Effector memory CD4-positive, alpha-beta T cell (primary cell): ENCODE results near the gene TMEM8B.
A peak's percentile ranks its signal among the peaks of the same experiment; 100 is the strongest.

Source experiments
- DNase-seq, 3 donors: peaks; one replicate each; pipeline ENCODE4 v3.0.0-alpha.2; 2020
- H3K27ac ChIP-seq: 2 replicates; pipeline ENCODE4 v1.7.0; 2013; ENCODE audit warnings: mild to moderate bottlenecking, low read length, moderate library complexity; ENCODE audit not compliant: insufficient read depth, poor library complexity, severe bottlenecking
- H3K27me3 ChIP-seq: replicated peaks from 2 replicates; pipeline ENCODE4 v1.7.0; 2013; ENCODE audit warnings: mild to moderate bottlenecking, low read length; ENCODE audit not compliant: insufficient read depth, control insufficient read depth, poor library complexity, severe bottlenecking
- H3K36me3 ChIP-seq: 2 replicates; pipeline ENCODE4 v1.7.0; 2013; ENCODE audit warnings: mild to moderate bottlenecking, low read length, moderate library complexity; ENCODE audit not compliant: control insufficient read depth, insufficient read depth
- H3K4me1 ChIP-seq: 2 replicates; pipeline ENCODE4 v1.7.0; 2013; ENCODE audit warnings: low read length, mild to moderate bottlenecking; ENCODE audit not compliant: control insufficient read depth, insufficient read depth, poor library complexity, severe bottlenecking
- H3K4me3 ChIP-seq: 2 replicates; pipeline ENCODE4 v1.7.0; 2013; ENCODE audit warnings: low read length, low read depth, mild to moderate bottlenecking; ENCODE audit not compliant: insufficient read depth, poor library complexity, severe bottlenecking
- H3K9me3 ChIP-seq: 2 replicates; pipeline ENCODE4 v1.7.0; 2013; ENCODE audit warnings: mild to moderate bottlenecking, low read length, moderate library complexity; ENCODE audit not compliant: control insufficient read depth

The TMEM8B gene

DNA sequence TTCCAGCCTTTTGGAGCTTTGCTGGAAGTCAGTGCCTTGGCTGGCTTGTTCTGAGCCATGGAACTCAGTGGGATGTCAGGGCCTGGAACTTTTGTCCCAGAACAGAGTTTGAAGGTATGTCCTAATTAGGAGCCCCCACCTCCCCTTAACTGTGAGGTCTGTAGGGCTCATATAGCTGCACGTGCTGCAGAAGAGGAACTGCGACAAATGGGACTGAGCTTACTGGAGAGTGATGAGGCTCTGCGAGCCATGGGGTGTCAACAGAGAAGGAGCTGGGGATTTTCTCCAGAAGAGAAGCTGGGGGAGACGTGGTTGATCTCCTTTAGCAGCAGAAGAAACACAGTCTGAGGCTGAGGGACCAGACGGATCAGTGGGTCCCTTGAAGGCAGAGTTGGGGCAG lies 10.9 kb downstream of the TMEM8B start:
- no peaks in the 10 kb centered on the region for H3K36me3 ChIP-seq
- peaks cover 4% of the 10 kb centered on the region for H3K4me1 ChIP-seq
- no peak overlapping the region for H3K4me3 ChIP-seq
- DNase-seq: no peak
- no peaks in the 10 kb centered on the region for H3K9me3 ChIP-seq
- no peak overlapping the region for H3K27ac ChIP-seq
- no peaks in the 10 kb centered on the region for H3K27me3 ChIP-seq

DNA sequence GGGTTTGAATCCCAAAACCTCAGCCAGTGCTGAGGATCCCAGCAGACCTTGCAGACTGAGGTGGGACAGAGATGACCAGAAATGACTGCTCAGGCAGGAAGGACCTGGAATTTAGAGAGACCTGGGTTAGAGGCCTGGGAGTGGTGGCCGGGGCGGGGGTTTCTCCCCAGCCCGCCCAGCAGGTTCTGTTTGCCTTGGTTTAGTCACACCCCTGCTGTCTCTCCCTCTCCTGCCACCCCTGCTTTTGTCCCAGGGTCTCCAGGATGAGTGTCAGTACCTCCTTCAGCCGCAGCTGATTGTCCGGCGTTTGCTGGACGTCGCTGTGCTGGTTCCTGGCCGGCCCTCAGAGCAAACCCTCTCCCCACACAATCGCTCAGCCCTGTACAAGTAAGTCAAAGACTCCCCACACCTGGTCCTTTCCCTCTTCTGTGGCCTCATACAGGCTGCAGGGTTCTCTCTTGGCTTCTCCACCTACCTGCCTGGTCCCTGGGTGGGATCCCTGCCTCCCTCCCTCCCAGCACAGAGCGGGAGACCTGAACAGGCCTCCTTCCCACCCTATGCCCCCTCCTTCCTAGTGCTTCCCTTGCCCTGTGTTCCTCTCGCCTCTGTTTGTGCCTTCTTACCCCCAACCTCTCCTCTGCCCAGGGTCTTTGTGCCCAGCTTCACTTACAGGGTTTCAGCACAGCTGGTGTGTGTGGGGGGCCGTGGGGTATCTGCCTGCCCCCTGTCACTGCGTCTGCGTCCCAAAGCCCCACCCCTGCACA lies 12.0 kb downstream of the TMEM8B start:
- H3K27me3 ChIP-seq: no peaks in the 10 kb centered on the region
- no peaks in the 10 kb centered on the region for H3K36me3 ChIP-seq
- H3K4me1 ChIP-seq: peaks cover 15% of the 10 kb centered on the region
- no peaks in the 10 kb centered on the region for H3K9me3 ChIP-seq
- no peak overlapping the region for H3K27ac ChIP-seq
- H3K4me3 ChIP-seq: no peak overlapping the region
- no peak for DNase-seq

DNA sequence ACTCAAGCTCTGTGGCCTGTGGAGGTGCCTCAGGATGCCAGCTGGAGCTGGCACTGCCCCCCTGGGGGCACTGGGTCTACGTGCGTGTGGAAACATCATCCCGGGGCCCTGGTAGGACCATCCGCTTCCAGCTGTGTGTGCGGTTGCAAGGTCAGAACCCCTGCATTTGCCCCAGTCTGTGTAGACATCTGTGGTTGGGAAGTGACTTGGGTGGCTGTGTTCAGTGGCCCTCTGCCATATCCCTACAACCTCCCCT lies 12.5 kb downstream of the TMEM8B start:
- DNase-seq: no peak
- H3K4me1 ChIP-seq: peaks cover 17% of the 10 kb centered on the region
- no peak overlapping the region for H3K4me3 ChIP-seq
- H3K27ac ChIP-seq: no peak overlapping the region
- H3K9me3 ChIP-seq: no peaks in the 10 kb centered on the region
- no peaks in the 10 kb centered on the region for H3K36me3 ChIP-seq
- H3K27me3 ChIP-seq: no peaks in the 10 kb centered on the region

DNA sequence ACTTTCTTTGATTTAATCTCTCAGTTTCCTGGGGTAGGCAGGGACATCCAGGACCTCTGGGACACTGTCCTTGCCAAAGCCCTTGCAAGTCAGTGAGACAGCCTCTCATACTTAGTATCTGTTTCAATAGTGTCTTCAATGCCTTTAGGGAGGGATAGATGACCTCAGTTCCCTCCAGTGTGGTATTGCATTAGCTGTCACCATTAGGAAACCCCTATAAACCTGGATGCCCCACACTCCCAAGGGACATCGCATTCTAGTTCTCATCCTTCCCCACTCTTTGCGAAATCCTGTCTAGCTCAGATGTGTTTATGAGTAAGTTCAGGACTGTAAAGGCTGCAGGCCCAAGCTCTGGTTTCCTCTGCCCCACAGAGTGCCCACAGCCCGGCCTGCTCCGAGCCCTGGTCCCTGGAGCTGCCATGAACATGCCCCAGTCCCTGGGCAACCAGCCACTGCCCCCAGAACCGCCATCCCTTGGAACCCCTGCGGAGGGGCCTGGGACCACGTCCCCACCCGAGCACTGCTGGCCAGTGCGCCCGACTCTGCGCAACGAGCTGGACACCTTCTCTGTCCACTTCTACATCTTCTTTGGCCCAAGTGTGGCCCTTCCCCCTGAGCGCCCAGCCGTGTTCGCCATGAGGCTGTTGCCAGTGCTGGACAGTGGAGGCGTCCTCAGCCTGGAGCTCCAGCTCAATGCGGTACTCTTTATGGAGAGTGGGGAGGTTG lies 13.2 kb downstream of the TMEM8B start:
- H3K4me1 ChIP-seq: peaks cover 19% of the 10 kb centered on the region
- no peak overlapping the region for H3K27ac ChIP-seq
- no peaks in the 10 kb centered on the region for H3K27me3 ChIP-seq
- H3K9me3 ChIP-seq: no peaks in the 10 kb centered on the region
- H3K36me3 ChIP-seq: no peaks in the 10 kb centered on the region
- DNase-seq: no peak
- no peak overlapping the region for H3K4me3 ChIP-seq

DNA sequence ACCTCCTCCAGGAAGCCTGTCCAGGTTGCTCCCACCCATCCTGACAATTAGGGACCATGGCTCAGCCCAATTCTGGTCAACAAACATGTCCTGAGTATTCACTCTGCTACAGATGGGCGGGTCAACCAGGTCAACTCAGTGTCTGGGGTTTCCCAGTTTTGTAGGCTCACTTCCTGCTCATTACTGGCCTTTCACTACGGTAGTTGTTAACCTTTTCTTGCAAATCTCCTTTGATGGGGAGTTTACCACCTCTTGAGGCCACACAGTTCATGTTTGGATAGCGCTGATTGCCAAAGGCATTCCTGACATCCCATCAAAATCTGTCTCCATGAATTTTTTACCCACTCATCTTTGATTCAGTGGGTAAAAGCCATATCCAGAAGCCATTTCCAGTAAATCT lies 13.8 kb downstream of the TMEM8B start:
- H3K9me3 ChIP-seq: no peaks in the 10 kb centered on the region
- no peak for DNase-seq
- H3K36me3 ChIP-seq: no peaks in the 10 kb centered on the region
- H3K4me3 ChIP-seq: no peak overlapping the region
- no peak overlapping the region for H3K27ac ChIP-seq
- no peaks in the 10 kb centered on the region for H3K27me3 ChIP-seq
- H3K4me1 ChIP-seq: peaks cover 19% of the 10 kb centered on the region

DNA sequence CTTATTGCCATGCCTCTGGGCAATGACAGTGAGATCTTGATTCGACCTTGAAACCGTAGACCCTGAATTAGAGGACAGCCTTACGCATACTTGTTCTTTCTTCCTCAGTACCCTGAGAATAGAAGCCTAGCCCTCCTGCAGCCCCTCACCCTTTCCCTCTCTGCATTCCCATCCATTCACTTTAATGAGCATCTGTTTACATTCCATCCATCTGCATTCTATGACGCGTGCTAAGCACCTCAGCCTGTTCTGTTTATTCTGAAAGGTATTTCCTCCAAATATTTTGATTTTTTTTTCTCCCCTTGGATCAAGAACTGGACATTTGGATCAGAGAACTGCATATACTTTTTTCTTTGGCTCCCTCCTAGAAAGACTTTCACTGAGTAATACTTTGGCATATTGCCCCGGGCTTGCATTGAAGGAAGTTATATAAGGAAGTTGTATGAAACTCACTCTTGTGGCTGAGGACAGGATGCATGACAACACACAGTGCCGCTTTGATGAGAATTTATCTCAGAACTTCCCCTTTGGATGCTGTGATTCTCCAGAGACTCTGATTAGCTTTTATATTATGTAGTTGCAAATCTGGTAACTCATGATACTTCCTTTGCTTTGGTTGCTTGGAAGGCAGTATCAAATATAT lies 15.7 kb downstream of the TMEM8B start:
- Histone ChIP-seq H3K4me1 (peaks cover 19% of the 10 kb centered on the region), H3K9me3 (no peaks in the 10 kb centered on the region), H3K27ac (no peak overlapping the region), H3K4me3 (no peak overlapping the region), H3K36me3 (no peaks in the 10 kb centered on the region), H3K27me3 (no peaks in the 10 kb centered on the region)
- peak in 2 of 3 donors; percentile 12 to 22 for DNase-seq

DNA sequence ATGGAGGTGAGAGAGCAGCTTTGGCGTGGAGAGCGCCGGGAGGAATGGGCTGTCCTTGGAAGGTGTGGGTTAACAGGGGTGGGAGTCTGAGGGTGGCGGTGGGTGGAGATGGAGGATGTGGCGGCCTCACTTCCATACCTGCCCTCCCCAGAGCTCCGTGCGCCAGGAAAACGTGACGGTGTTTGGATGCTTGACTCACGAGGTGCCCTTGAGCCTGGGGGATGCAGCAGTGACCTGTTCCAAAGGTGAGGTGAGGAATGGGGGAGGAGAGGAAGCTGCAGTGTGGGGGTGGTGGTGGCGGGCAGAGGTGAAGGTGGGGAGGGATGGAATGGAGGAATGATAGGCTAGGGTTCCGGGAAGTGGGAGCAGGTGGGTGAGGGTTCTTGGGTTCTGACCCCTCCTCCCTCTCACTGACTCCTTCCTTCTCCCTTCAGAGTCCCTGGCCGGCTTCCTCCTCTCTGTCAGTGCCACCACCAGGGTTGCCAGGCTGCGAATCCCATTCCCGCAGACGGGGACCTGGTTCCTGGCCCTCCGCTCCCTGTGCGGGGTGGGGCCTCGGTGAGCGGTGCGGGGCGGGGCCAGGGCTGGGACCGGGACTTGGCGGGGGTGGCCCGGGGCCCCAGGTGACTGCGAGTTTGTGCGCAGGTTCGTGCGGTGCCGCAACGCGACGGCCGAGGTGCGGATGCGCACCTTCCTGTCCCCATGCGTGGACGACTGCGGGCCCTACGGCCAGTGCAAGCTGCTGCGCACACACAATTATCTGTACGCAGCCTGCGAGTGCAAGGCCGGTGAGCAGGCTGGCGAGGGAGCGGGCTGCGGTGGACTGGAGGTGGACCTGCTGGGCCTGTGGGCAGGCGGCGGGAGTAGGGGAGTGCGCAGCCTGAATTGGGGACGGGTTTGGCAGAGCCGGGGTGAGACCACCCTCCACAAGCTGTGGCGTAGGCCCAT lies 17.1 kb downstream of the TMEM8B start:
- no peak for DNase-seq
- Histone ChIP-seq H3K27ac (peak overlapping the region; percentile 29), H3K9me3 (no peaks in the 10 kb centered on the region), H3K27me3 (no peaks in the 10 kb centered on the region), H3K4me3 (no peak overlapping the region), H3K36me3 (no peaks in the 10 kb centered on the region), H3K4me1 (peaks cover 19% of the 10 kb centered on the region)

DNA sequence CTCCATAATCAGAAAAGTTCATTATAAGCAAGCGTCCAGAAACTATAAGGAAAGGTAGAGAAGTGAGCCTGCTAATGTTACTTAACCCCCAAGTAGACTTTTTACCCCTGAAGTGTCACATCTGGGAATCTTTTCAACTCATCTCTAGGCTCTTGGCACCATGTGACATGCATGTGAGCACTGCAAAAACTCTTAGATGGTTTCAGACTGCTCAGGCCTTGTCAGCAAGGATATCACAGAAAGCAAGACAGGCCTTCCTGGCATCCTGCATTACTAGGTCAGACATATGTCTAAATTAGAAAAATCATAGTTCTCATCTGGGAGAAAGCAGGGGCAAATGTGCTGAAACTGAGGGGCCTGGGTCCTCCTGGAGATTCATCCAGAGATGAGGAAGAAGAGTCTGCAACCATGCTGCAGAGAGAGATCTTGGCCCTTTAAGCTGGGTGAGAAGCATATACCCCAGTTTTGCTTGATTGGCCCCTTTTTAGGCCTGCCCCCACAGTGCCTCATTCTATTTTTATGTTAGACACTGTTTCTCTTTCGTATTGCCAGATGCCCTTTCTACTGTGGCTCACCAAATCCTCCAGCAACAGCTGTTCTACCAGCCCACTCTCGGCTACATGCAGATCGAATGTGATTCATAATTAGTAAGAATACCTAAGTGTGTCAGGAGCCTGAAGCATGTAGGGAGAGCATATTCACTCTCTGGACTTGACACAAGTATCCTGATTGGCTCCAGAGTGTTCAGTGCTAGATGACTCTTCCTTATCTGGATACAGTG lies 19.0 kb downstream of the TMEM8B start:
- Histone ChIP-seq H3K36me3 (no peaks in the 10 kb centered on the region), H3K4me1 (peaks cover 19% of the 10 kb centered on the region), H3K27ac (no peak overlapping the region), H3K27me3 (no peaks in the 10 kb centered on the region), H3K9me3 (no peaks in the 10 kb centered on the region), H3K4me3 (no peak overlapping the region)
- no peak for DNase-seq

DNA sequence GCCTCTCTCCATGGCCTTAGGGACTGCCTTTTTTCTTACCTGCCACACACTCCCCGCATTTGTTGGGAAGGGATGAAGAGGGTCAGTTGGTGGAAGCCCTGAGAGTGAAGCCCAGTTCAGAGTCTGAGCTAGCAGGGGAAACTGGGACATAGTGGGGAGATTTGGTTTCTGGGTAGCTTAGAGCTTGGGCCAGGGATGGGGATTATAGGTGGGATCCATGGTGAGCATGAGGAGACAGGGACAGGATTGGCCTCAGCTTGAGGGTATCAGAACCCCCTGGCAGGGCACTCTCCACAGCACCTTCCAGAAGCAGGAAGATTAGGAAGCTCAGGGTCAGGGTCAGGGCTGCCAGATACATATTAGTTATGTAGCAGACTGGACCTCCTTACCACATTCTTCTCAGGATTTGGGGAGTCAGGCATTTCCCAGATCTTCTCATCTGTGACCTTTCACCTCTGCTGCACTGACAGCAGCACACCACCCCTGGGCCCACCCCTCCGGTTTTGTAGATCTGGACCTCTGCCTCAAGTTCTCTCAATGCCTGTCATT lies 23.3 kb downstream of the TMEM8B start:
- Histone ChIP-seq H3K27me3 (no peaks in the 10 kb centered on the region), H3K4me1 (no peaks in the 10 kb centered on the region), H3K27ac (no peak overlapping the region), H3K9me3 (no peaks in the 10 kb centered on the region), H3K4me3 (no peak overlapping the region), H3K36me3 (no peaks in the 10 kb centered on the region)
- no peak for DNase-seq
